HepG2 (cell line): ENCODE data around the gene MRPL30. TPM values are rescaled to one million over a fixed set of nuclear protein-coding genes. Genes with fewer than 3 reads are reported as not detected.

ENCODE experiments used
- ATAC-seq: fragments of 200-7000 bp; cut with Tn5 transposase; 3 replicates; pipeline ENCODE4 v1.9.1; 2020; ENCODE audit warnings: mild to moderate bottlenecking, moderate library complexity
- BruUV-seq: library from RNA; stranded (reverse); fragments of 400-500 nt; replicated peaks from 2 replicates; lab custom pipeline; 2021; lab: Mats Ljungman, UMichigan
- CTCF ChIA-PET: fragments of 300-600 bp; formaldehyde crosslinking; extraction: SDS; loops from one replicate; lab custom pipeline; 2021; ENCODE audit warnings: low total read pairs, inconsistent platforms, low intra/inter-chr PET ratio; lab: Yijun Ruan, JAX
- POLR2A ChIA-PET: fragments of 350-600 bp; sonication (Branson Sonifier 250); formaldehyde crosslinking; loops from one replicate; lab custom pipeline; 2020; ENCODE audit warnings: antibody characterized with exemption, inconsistent platforms; lab: Yijun Ruan, JAX
- DNase-seq: peaks from one replicate; pipeline ENCODE4 v3.0.0-alpha.2; 2015; ENCODE audit warnings: low spot score
- FAIRE-seq: peaks from 3 replicates; lab custom pipeline; 2011; peaks lifted over from hg19 to GRCh38; lab: Jason Lieb, UNC
- H2AFZ ChIP-seq: one replicate; pipeline ENCODE4 v1.6.1; 2011; ENCODE audit warnings: low read length, inconsistent platforms
- H3K27ac ChIP-seq: fragments of 300-600 bp; 3 replicates; pipeline ENCODE4 v1.8.0; 2011; ENCODE audit warnings: mixed run types, mild to moderate bottlenecking, mixed read lengths, low read length, inconsistent platforms; ENCODE audit not compliant: insufficient read depth; ENCODE audit errors: extremely low read length
- H3K27me3 ChIP-seq, 2 experiments: fragments of 200-600 bp in 1 of 2; 2 replicates in 1 of 2; 3 replicates in 1 of 2; pipeline versions ENCODE4 v1.6.0 to v1.8.0; 2011; ENCODE audit warnings: low read length in 2 of 2, mild to moderate bottlenecking in 2 of 2, moderate library complexity in 2 of 2, inconsistent platforms in 1 of 2; ENCODE audit not compliant: insufficient read depth in 2 of 2, control insufficient read depth in 1 of 2
- H3K36me3 ChIP-seq, 2 experiments: fragments of 200-600 bp in 1 of 2; replicated peaks in 1 of 2; 2 replicates in 1 of 2; 3 replicates in 1 of 2; pipeline versions ENCODE4 v1.5.1 to v1.8.0; 2011; ENCODE audit warnings: low read length in 2 of 2, inconsistent platforms in 1 of 2; ENCODE audit not compliant: insufficient read depth in 2 of 2, control insufficient read depth in 1 of 2
- H3K4me1 ChIP-seq: 2 replicates; pipeline ENCODE4 v1.5.1; 2012; ENCODE audit warnings: low read length, inconsistent platforms; ENCODE audit not compliant: insufficient read depth
- H3K4me2 ChIP-seq: 2 replicates; pipeline ENCODE4 v1.6.0; 2011; ENCODE audit warnings: low read depth, low read length, inconsistent platforms
- H3K4me3 ChIP-seq, 3 experiments: fragments of 200-600 bp in 1 of 3; sonication (generic), shearing (Covaris generic) in 1 of 3; replicated peaks in 1 of 3; 2 replicates each; pipeline ENCODE4 v1.5.1; 2011 to 2016; ENCODE audit warnings: low read length in 3 of 3, inconsistent platforms in 2 of 3, low read depth in 2 of 3, mild to moderate bottlenecking in 2 of 3, control low read depth in 1 of 3, mixed read lengths in 1 of 3; ENCODE audit not compliant: insufficient read depth in 1 of 3
- H3K79me2 ChIP-seq: one replicate; pipeline ENCODE4 v1.6.1; 2011; ENCODE audit warnings: low read length, inconsistent platforms; ENCODE audit not compliant: insufficient read depth
- H3K9ac ChIP-seq: 2 replicates; pipeline ENCODE4 v1.6.0; 2011; ENCODE audit warnings: mild to moderate bottlenecking, low read depth, low read length, inconsistent platforms; ENCODE audit not compliant: insufficient read depth
- H3K9me3 ChIP-seq: 2 replicates; pipeline ENCODE4 v1.5.1; 2012; ENCODE audit warnings: mild to moderate bottlenecking, low read length
- H4K20me1 ChIP-seq: 2 replicates; pipeline ENCODE4 v1.6.0; 2011; ENCODE audit warnings: inconsistent platforms, mild to moderate bottlenecking, low read length, moderate library complexity; ENCODE audit not compliant: insufficient read depth
- FOXM1 ChIP-seq: sonication (generic); formaldehyde crosslinking; IDR thresholded peaks from 2 replicates; pipeline ENCODE4 v1.5.0; 2020; ENCODE audit warnings: missing genetic modification reagents
- IRX3 ChIP-seq: sonication (generic); formaldehyde crosslinking; IDR thresholded peaks from 2 replicates; pipeline ENCODE4 v1.8.1; 2023; ENCODE audit warnings: mild to moderate bottlenecking, low read depth, missing genetic modification reagents, borderline replicate concordance
- NFIB ChIP-seq: sonication (generic); formaldehyde crosslinking; IDR thresholded peaks from 2 replicates; pipeline ENCODE4 v1.9.0; 2021; ENCODE audit warnings: missing genetic modification reagents, mild to moderate bottlenecking, borderline replicate concordance
- PAX8 ChIP-seq: sonication (generic); formaldehyde crosslinking; IDR thresholded peaks from 2 replicates; pipeline ENCODE4 v1.8.0; 2022; ENCODE audit warnings: mild to moderate bottlenecking, missing genetic modification reagents, borderline replicate concordance
- XBP1 ChIP-seq: sonication (generic); formaldehyde crosslinking; IDR thresholded peaks from 2 replicates; pipeline ENCODE4 v1.5.0; 2020; ENCODE audit warnings: missing genetic modification reagents
- ZBTB20 ChIP-seq: sonication (generic); formaldehyde crosslinking; IDR thresholded peaks from 2 replicates; pipeline ENCODE4 v1.8.1; 2023; ENCODE audit warnings: missing genetic modification reagents, low read depth, mild to moderate bottlenecking, borderline replicate concordance
- ZFP36L2 ChIP-seq: sonication (generic); formaldehyde crosslinking; IDR thresholded peaks from 2 replicates; pipeline ENCODE4 v1.4.0; 2020; ENCODE audit warnings: missing genetic modification reagents
- ZHX1 ChIP-seq: sonication (generic); formaldehyde crosslinking; IDR thresholded peaks from 2 replicates; pipeline ENCODE4 v1.8.1; 2022; ENCODE audit warnings: low read depth, mild to moderate bottlenecking, missing genetic modification reagents
- ZMYM4 ChIP-seq: sonication (generic); formaldehyde crosslinking; IDR thresholded peaks from 2 replicates; pipeline ENCODE4 v1.8.1; 2023; ENCODE audit warnings: mild to moderate bottlenecking, missing genetic modification reagents
- ZNF354B ChIP-seq: sonication (generic); formaldehyde crosslinking; IDR thresholded peaks from 2 replicates; pipeline ENCODE4 v1.8.0; 2022; ENCODE audit warnings: mild to moderate bottlenecking, missing genetic modification reagents
- ZNF503 ChIP-seq: sonication (generic); formaldehyde crosslinking; IDR thresholded peaks from 2 replicates; pipeline ENCODE4 v1.4.0; 2020; ENCODE audit warnings: missing genetic modification reagents
- ZNF644 ChIP-seq: IDR thresholded peaks from 2 replicates; pipeline ENCODE4 v1.6.1; 2016; ENCODE audit warnings: low read depth
- ZNF775 ChIP-seq: sonication (generic); formaldehyde crosslinking; IDR thresholded peaks from 2 replicates; pipeline ENCODE4 v1.4.0; 2020; ENCODE audit warnings: missing genetic modification reagents, mild to moderate bottlenecking, moderate library complexity, borderline replicate concordance
- WGBS: methylation state at CpG from one replicate; pipeline ENCODE4 v1.1.6; 2017; ENCODE audit warnings: low lambda C conversion rate; 5-methylcytosine and 5-hydroxymethylcytosine counted together
- in situ Hi-C: cut with HindIII; loops from 2 replicates; pipeline ENCODE4 v1.10.0; 2017; ENCODE audit warnings: low pct_unique_long_range_greater_than_20kb; ENCODE audit not compliant: extremely low pct_ligation_motif_present
- intact Hi-C: fragments of 100-400 bp; cut with micrococcal nuclease; formaldehyde crosslinking; loops from one replicate; pipeline ENCODE4 v1.10.0; 2022; ENCODE audit not compliant: unreplicated experiment
- polyA plus RNA-seq, 8 experiments: library from polyadenylated mRNA; depleted of rRNA in 3 of 8; stranded (reverse) in 7 of 8; unstranded in 1 of 8; fragments of >200 nt; fragmentation: Illumina TruSeq in 4 of 8; extraction: Trizol in 4 of 8; gene quantifications; 2 replicates each; pipeline versions ENCODE4 v1.2.1 to v1.2.3, GENCODE V29; 2011 to 2016; ENCODE audit warnings: low read depth in 4 of 8, missing spikeins in 1 of 8, mixed read lengths in 1 of 8; ENCODE audit not compliant: insufficient read depth in 1 of 8
- total RNA-seq, 5 experiments: library from RNA; depleted of rRNA; stranded (reverse); fragments of >200 nt; fragmentation: Illumina TruSeq; extraction: Trizol; gene quantifications; 2 replicates each; pipeline ENCODE4 v1.2.3, GENCODE V29; 2016; ENCODE audit warnings: low read depth in 1 of 5
- TF ChIP-seq, protein P1 (sequence below): conservative IDR thresholded peaks from 2 replicates; pipeline ENCODE4 v1.6.1; 2018; ENCODE audit warnings: missing genetic modification reagents

Gene MRPL30
- total and polyA plus RNA-seq, 2 of the 13 experiments (the other 11 are each of a cell fraction or from before 2014, with no cell fraction given) = 30.2 to 75.3 TPM

GRCh38 chr2:99187011-99187410 is 6.0 kb downstream of the MRPL30 start (continued):
- TF ChIP-seq IRX3 (CRISPR knock-in tag) = no peak
- no peak for TF ChIP-seq ZNF354B (CRISPR knock-in tag)
- no peak for TF ChIP-seq ZNF503 (CRISPR knock-in tag)
- TF ChIP-seq XBP1 (CRISPR knock-in tag) = no peak
- no peak for TF ChIP-seq PAX8 (CRISPR knock-in tag)

- no peak overlapping the region for H3K27ac ChIP-seq
- WGBS = 96% methylated on average over 3 of the region's 3 CpGs
- H3K79me2 ChIP-seq = peaks cover 41% of the 10 kb centered on the region
- H3K4me3 ChIP-seq = no peak overlapping the region
- H2AFZ ChIP-seq = no peak overlapping the region
- peaks cover 15% of the 10 kb centered on the region for H3K4me1 ChIP-seq
- no peaks in the 10 kb centered on the region for H4K20me1 ChIP-seq
- in situ Hi-C loops (no loop called here), intact Hi-C loops (loop anchor here (10.0 kb wide), 1 partner anchor 306 kb away; the partner anchor contains the start of gene REV1)
- peaks cover 4 to 42% of the 10 kb centered on the region in 2 experiments for H3K36me3 ChIP-seq
- DNase-seq = no peak
- no peak for ATAC-seq
- TF ChIP-seq NFIB (CRISPR knock-in tag) (no peak), ZFP36L2 (CRISPR knock-in tag) (no peak), ZHX1 (CRISPR knock-in tag) (no peak), FOXM1 (CRISPR knock-in tag) (no peak), ZBTB20 (CRISPR knock-in tag) (no peak), ZNF775 (CRISPR knock-in tag) (no peak), ZMYM4 (CRISPR knock-in tag) (no peak), ZNF644 (CRISPR knock-in tag) (no peak)
- TF ChIP-seq, protein P1, sequence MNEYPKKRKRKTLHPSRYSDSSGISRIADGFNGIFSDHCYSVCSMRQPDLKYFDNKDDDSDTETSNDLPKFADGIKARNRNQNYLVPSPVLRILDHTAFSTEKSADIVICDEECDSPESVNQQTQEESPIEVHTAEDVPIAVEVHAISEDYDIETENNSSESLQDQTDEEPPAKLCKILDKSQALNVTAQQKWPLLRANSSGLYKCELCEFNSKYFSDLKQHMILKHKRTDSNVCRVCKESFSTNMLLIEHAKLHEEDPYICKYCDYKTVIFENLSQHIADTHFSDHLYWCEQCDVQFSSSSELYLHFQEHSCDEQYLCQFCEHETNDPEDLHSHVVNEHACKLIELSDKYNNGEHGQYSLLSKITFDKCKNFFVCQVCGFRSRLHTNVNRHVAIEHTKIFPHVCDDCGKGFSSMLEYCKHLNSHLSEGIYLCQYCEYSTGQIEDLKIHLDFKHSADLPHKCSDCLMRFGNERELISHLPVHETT (CRISPR knock-in tag) = no peak
- POLR2A ChIA-PET = no interaction called here
- no peak overlapping the region for H3K9ac ChIP-seq
- CTCF ChIA-PET = no interaction called here
- no TSS peak for BruUV-seq
- H3K9me3 ChIP-seq = no peaks in the 10 kb centered on the region
- H3K4me2 ChIP-seq = no peak overlapping the region
- no peaks in the 10 kb centered on the region for H3K27me3 ChIP-seq
- FAIRE-seq = no peak
Observed at GRCh38 chr2:99188357-99188756, 7.4 kb downstream of the MRPL30 start.
